AML-193 (cell line): ENCODE measurements around the gene MCIDAS.

ENCODE experiments used
- DNase-seq, 2 experiments: peaks; one replicate each; lab custom pipeline; 2025; lab: John Stamatoyannopoulos, UW

The MCIDAS gene

DNA sequence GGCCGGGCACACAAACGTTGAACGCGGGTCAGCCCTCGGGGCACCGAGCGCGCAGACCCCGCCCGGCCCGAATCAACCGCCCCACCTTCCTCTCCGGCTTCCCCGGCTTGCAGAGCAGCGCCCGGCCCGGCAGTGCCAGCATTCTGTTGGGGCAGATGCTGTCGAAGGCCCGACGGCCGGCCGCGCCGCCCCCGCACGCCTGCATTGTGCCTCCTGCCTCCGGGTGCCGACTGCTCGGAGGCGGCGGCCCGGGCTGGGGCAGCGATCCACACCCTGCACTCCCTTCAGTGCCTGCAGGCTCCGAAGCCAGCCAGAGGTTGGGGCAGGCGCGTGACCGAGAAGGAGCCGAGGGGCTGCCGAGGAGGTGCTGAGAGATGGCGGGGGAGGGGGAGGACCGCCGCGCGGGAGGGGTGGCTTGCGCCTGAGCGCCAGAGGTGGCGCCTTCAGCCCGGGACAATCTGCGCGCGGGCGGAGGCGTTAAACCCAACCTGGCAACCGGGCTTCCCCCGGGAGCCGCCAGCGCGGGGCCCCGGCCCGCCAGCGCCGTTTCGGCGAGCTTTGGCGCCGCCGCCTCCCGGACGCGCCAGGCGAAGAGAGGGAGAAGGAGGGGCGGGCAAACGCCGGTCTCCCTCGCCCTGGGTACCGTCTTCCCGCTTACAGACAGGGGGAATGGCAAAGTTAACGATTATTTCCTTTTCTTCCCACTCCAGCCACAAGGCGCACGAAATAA lies at the start of gene MCIDAS:
Gene MCIDAS, minus strand, starts transcription at position 382 of the 730 bp plus-strand sequence. Its CDS starts 177 bp downstream, at position 205.
- DNase-seq: no peak

DNA sequence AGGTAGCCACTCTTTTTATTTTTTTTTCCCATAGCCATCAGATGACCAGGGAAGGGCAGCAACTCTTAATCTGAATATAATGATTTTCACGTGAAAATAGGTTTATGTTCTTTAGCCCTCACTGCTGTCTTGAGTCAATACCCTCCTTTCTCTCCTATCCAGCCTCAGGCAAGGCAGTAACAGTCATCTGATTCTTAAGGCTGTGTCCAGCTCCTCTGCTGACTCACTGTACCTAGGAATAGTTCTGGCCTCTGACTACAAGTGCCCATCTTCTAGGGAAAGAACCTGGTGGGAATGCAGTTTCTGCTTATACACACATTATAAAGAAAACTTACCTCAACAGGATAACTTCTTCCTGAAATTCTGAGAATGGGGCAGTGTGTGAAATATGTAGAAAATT lies 49.7 kb upstream of the MCIDAS start:
- DNase-seq: no peak

DNA sequence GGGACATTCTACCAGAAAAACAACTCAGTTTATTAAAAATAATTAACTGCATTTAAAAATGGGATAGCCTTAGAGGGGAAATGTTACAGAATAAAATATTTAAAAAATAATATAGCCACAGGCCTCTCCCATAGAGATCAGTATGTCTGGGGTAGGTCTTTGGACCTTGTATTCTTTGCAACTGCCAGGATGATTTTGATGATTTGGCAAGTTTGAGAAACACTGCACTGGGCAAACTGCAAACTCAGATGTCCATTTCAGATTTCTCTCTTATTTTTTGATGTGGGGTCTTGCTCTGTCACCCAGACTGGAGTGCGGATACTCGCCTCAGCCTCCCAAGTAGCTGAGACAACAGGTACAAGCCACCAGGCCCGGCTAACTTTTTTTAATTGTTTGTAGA lies 31.2 kb upstream of the MCIDAS start:
- DNase-seq: no peak

DNA sequence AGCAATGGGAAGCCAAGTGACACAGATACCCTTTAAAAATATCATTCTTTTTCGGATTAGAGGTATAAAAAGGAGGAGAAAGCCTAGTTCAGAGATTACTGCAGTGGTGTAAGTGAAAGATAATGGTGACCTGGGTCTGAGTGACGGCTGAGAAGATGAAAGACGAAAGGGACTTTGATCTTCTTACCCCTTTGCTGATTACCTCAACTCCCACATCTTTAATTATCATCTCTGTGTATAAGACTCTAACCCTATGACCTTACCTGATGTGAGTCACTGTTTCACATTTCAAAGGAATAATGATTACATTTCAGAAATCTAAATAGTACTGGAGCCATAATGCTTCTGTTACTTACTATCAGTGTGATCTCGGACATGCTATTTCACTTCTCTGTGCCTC lies 27.7 kb upstream of the MCIDAS start:
- no peak for DNase-seq

DNA sequence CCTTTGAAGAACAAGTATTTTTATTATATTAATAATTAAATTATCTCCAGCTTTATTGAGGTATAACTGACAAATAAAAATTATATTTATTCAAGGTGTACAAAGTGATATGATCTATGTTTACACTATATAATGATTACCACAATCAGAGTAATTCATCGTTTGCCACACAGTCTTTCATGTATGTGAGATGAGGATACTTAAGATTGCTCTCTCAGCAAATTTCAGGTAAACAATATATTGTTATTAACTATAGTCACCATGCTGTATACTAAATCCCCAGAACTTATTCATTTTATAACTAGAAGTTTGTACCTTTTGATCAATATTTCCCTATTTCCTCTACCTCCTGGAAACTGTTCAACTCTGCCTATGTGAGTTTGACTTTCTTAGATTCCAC lies 22.9 kb upstream of the MCIDAS start:
- no peak for DNase-seq

DNA sequence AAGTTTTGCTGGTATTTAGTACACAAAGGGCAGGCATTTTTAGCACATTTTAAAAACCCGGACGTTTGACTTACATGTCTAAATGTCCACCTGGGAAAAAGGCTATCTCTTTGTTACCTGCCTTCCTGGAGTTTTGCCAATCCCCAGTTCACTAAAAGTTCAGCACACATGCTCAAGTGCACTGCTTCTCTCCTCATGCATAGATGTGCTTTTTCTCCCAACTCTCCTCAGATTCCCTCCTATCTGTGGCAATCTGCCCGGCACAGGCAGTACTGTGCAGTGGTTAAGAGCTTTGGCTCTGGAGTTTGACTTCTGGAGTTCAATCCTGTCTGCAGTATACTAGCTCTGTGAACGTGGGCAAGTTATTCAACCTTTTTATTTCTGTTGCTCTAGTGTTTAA lies 14.6 kb upstream of the MCIDAS start:
- no peak for DNase-seq

DNA sequence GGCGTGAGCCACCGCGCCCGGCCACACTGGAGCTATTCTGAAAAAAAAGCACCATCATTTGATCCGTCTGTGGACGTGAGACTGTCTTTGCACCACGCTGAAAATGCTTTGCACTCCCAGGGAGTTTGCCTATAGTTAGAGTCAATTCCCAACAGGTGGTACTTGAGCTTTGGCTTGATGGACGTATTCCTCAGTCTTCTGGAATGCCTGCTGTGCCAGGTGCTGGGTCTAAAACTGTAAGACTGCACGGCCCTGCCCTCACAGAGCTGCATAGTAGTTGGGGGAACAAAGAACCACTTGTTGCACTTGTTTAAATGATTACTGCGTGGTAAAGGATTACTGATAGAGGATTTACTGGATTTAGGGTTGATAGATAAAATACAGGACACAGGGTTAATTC lies 9.7 kb upstream of the MCIDAS start:
- no peak for DNase-seq

DNA sequence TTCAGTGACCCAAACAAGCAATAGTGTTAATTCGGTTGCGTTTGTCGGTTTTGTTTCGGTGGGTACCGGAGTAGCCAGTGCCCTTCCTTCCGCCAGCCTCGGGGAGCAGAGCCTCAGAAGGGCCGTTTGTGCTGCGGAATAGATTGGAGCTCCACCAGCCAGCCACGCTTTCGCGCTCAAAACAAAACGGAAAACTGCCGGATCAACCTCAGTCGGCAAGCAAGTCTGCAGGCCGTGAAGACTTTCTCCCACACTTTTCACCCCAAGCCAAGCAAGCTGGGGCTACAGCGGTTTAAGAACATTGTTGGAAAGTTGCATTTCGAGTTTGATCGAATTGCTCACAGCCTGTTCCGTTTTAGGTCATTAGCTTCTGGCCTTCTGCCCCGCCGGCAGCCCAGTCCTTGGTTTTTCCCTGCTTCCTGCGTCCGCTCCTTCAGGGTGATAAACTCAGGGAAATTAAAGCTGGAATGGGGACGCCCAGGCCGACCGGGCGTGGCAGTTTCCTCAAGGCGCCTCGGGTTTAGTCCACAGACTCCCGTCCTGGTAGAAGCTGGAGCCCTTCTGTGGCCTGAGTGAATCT lies 7.1 kb upstream of the MCIDAS start:
- no peak for DNase-seq

DNA sequence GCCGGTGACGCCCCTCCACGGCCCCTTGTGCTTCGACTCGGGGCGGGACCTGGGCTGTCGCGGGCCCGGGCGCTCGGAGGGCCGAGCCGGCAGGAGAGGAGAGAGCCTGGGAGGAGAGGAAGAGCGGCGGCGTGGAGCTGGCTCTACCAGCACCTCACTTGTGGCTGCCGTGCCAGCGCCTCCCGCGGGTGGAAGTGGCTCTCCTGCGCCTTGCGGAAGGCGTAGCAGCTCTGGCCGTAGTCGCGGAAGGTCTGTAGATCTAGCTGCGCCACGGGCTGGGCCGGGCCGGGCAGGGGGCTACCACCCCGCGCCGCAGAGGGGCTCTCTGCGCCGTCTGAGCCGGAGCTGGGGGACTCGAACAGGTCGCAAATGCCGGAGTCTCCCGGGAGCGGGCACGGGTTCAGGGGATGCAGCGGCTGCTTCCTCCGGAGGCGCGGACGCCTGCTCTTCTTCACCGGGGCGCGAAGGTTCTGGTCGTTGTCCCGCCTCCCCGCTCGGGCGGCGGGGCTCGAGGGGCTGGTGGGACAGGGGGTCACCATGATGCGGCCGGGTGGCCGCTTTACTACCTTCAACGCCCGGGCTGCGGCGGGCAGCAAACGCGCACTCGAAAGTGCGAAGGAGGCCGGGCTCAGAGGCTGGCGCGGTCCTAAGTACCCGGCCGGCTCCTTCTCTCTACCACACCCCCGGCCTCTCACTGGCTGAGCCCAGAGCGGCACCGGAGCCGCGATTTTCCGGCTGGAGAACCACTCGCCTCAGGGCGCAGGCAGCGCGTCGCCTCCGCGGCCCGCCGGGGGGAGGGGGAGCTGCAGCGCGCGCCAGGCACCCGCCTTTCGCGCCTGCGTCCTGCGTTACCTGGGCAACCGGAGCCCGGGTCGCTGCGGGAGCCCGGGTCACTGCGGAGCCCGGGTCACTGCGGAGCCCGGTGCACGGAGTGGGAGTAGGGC lies 6.1 kb upstream of the MCIDAS start, which contains the start of gene CCNO:
Gene CCNO, minus strand, starts transcription at position 624 of the 944 bp plus-strand sequence. Its CDS starts 85 bp downstream, at position 539.
- DNase-seq: no peak

DNA sequence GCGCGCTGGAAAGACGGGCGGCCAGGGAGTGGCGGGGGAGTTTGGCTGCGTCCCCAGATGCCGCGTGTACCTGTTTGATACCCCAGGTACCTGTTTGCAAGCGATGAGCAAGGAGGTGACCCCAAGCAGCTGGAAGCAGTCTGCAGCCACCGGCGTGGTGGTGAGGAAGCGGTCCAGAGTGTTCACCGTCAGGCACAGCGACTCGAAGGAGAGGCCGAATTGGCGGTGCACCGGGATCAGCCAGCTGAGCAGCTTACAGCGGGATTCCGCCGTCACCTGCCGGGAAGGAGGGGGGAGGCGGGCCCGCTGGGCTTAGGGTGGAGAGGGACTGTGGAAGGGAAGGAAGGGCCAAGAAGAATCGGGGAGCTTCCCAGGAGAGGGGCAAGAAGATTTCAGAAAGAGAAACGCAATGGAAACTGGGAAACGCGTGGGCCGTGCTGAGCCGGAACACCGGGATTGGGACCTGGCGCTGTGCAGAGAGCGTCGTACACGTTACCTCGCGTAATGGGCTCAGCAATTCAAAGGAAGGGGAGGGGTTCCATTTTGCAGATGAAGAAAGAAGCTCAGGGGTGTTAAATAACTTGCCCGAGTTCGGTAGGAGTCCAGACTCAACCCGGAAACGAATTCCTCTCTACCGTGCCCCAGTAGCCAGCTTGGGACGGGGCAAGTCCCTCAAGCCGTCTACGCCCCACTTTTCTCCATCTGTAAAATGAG lies 5.3 kb upstream of the MCIDAS start:
- no peak for DNase-seq

DNA sequence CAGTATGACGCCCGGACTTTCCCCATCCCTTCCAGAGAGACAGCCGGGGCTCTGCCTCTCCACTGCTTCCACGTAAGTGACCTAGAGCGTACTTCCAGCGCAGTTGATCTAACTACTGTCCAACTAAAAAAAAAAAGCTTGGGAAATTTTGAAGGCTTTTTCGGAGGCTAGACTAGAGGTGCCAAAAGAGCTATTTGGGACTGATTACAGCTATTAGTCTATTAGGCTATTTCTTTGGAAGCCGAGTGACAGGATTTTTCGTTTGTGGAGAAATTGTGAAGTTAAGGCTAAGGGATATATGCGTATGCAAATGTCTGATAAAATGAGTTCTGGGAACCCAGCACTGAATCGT lies 4.8 kb upstream of the MCIDAS start:
- DNase-seq: no peak

DNA sequence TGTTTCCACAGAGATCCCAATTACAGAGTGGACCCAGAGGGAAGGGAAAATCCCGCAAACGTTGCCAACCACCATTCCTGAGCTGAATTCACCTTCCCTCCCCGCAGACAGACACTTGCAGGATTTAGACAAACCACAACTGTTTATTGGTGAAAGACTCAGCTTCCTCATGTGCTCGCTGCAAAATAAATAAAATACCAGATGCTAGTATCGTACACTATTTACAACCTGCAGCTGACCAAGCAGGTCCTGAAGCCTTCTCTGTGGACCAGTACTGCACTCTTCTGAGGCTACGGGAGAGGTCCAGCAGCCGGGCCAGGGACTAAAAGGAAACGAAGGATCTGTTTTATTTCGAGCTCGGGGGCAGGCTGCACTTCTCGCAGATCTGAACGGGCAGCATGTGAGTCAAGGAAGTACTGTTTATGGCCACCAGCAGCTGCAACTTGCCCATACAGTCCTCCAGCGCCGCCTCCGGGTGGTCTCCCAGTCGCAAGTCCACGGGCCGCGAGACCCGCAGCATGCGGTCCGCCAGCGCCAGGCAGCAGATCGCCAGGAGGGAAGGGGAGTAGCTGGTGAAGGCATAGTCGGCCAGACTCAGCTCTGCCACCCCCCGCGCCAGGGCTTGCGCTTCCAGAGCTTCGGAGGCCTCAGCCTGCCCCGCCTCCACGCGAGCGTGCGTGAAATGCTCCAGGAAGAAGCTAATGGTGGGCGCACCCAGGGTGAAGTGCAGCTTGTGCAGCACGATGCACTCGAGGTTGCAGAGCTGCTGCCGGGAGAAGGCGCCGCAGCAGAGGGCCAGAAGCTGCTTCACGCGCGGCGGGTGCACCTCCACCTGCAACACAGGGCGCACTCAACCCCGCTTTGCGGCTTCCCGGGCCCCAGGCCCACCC lies 4.2 kb upstream of the MCIDAS start:
- DNase-seq: no peak

DNA sequence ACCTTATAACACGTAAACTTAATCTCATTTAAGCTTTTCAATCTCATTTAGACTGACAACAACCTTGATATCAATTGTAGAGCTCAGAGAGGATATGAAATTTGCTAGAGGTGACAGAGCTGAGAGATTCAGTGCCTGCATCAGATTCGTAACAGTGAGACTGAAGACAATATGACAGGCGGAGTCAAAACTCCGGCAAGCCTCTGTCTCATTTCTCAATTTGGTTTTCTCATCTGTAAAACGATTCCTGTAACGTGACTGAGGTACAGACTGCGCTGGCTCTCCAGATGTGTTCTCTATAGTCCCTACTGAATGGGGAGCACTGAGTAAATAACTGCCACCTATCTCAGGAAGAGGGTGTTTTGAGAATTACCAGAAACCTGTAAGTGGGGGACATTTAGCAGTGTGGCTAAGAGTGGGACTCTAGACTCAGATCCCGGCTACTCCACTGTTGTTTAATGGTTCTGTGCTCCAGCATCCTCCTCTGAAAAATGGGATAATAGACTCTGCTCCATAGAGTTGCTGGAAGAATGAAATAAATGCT lies 3.0 kb upstream of the MCIDAS start:
- DNase-seq: no peak

DNA sequence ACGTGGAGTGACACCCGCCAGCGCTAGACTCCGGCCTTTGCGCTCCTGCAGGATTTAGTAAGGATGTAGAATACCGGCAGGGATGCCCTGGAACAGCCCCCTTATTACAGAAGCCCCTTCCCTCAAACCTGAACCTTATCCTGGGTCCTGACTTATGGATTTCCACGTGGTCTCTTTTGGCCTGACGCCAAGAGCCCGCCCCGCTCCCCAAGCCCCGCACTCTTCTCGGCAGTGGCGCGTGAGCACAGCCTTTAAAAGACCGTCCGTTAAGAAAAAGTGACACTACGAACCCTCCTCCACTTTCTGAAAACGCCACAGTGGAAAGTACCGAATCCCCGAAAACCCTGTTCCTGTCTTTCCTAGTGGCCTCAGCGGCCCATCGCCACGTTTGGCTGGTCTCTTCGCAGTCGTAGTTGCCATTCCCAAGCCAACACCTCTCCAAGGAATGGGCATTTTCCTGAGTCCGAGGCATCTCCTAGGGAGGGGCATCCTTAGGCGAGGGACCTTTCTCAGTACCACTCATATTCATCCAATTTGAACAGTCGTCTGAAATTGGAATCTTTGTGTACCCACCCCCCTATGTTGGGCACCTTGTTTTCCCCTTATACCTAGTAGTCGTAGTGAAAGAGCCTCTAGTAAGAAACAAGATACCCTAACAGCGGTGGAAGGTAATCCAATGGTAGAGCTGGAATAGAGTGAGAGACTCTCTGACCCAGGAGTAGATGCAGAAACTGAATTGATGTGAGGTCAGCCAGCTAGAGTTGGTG lies 732 bp upstream of the MCIDAS start:
- no peak for DNase-seq

DNA sequence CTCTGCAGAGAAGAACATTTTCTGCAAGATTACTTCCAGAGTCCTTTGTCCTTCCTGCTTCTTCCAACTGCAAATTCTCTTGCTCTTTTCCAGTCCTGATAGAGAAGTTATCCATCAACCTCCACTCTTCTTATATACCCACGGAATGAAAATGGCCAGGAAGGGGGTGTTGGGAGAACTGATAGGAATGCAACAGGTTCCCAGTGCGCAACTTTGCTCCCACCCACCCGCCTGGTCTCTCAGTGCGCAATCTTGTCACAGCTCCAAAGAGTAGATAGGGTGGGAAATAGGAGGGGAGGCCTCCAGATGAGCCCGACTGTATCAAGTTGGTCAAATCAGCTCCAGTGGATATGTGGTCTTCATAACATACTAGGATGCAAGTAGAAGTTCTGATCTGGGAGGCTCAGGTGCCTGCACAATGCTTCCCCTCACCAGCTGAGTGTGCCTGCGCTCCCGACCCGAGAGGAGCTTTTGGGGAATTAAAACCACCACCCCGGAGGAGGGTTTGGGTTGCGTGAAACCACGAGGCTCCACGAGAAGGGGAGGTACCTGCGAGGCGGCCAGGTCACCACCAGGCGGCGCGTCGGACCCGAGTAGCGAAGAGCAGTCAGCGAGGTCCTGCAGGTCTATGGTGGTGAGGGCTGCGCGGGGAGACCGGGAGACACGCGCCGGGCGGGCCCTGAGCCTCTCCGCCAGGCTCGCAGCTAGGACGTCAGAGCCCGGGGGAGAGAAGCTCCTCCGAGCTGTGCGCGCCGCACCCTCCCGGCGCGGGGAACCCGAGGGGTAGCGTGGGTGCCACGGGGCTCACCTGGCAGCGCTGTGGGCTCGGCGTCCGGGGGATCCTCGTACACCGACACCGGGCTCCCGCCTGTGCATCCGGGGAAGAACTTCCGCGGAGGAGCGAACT lies 835 bp downstream of the MCIDAS start:
- no peak for DNase-seq

DNA sequence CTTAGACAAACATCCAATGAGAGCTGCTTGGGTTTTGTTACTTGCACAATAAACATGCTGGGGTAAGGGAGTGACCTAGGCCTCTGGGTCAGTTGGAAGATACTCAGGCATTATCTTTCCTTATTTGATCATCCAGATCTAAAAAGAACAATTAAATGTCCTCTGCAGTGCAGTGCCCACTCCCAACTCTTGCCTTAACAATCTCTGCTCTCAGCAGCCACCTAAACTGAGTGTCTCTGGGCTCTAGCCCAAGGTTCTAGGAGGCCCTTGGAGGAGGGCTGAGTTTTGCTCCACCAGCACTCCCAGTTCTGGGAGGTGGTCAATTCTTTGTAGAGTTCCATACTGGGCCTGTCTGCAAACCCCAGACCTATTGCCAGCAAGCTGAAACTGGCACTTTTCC lies 1.8 kb downstream of the MCIDAS start:
- DNase-seq: no peak

DNA sequence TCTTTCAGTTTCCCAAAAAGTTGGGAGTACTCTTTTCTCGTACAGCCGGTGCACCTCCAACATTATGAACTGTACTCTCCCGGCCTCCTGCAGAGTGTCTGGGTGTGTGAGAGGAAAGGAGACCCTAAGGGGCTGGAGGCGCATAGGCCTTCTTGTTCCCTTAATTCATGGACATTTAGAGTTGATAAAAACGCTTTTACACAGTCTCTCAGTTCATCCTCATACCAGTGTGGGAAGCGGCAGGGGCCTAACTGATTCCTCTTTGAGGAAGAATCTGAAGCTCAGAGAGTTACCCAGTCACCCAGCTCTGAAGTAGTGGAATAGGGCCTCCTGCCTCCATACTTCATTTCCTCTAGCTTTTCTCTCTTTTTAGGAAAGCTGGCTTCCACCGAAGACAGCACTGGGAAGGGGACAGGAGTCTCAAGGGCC lies 3.3 kb downstream of the MCIDAS start:
- DNase-seq: no peak

DNA sequence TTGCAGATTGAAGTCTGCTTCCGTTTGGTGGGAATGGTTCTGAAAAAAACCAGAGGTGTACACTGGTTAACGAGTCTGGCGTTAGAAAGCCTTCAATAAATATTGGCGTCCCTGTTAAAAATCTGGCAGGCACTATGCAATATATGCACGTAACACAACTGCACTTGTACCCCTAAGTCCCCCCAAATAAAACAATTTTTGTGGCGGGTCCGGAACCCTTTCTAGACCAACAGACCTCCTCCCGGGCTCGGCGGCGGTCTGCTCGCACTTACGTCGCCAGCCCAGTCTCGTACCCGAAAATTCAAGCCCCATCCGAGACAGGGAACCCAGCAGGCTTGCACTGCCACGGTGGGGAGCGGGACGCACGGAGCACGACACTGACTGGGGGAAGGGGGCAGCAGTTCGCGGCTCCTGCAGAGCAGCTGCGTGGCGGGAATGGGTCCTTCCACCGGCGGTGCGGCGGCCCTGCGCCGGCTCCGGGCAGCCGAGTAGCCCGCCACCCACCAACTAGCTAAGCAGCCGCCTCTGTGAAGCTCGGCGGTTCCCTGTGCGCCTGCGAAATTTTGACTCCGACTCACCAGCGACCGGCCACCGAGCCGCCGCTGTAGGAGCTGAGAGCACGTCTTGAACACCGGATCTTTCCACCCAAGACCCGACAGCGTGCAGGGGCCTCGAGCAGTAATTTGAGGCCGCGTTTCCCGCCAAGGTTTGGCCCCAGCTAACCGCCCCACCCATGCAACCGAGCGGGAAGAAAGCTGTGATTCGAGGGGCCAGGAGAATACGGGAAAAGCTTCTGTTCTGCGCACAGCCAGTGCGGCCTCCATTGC lies 3.9 kb downstream of the MCIDAS start:
- no peak for DNase-seq
